GM12878 (cell line): ENCODE results near the gene ZMIZ1. TPM values are rescaled to one million over a fixed set of nuclear protein-coding genes. Genes with fewer than 3 reads are reported as not detected.

Source experiments
- ATAC-seq: fragments of 200-7000 bp; cut with Tn5 transposase; 3 replicates; pipeline ENCODE4 v1.9.1; 2020; ENCODE audit warnings: mild to moderate bottlenecking, moderate library complexity
- BruUV-seq: library from RNA; stranded (reverse); fragments of 400-500 nt; replicated peaks from 2 replicates; lab custom pipeline; 2021; lab: Mats Ljungman, UMichigan
- CTCF ChIA-PET: fragments of 300-600 bp; sonication (Branson Sonifier 250); formaldehyde crosslinking; extraction: SDS; loops from one replicate; lab custom pipeline; 2021; ENCODE audit warnings: inconsistent platforms; lab: Yijun Ruan, JAX
- POLR2A ChIA-PET: fragments of 350-600 bp; formaldehyde crosslinking; extraction: SDS; loops from one replicate; lab custom pipeline; 2021; ENCODE audit warnings: inconsistent platforms; lab: Charles Lee
- RAD21 ChIA-PET: fragments of 300-600 bp; sonication (Branson Sonifier 250); formaldehyde crosslinking; loops from one replicate; lab custom pipeline; 2023; ENCODE audit warnings: antibody characterized with exemption; ENCODE audit not compliant: unreplicated experiment; lab: Charles Lee
- SMC1A ChIA-PET: fragments of 300-600 bp; sonication (Branson Sonifier 250); formaldehyde crosslinking; loops from one replicate; lab custom pipeline; 2023; ENCODE audit not compliant: unreplicated experiment, uncharacterized antibody; lab: Charles Lee
- DNase-seq: peaks from one replicate; pipeline ENCODE4 v3.0.0-alpha.2; 2011; ENCODE audit warnings: low read depth, low spot score
- FAIRE-seq: peaks from 3 replicates; lab custom pipeline; 2011; peaks lifted over from hg19 to GRCh38; lab: Jason Lieb, UNC
- H2AFZ ChIP-seq: 2 replicates; pipeline ENCODE4 v1.6.0; 2011; ENCODE audit warnings: low read depth, low read length, control low read depth; ENCODE audit not compliant: control insufficient read depth
- H3K27ac ChIP-seq: 2 replicates; pipeline ENCODE4 v1.5.1; 2011; ENCODE audit warnings: control low read depth; ENCODE audit not compliant: control insufficient read depth, insufficient read depth
- H3K27me3 ChIP-seq, 2 experiments: replicated peaks in 1 of 2; 2 replicates each; pipeline versions ENCODE4 v1.6.0 to v1.6.1; 2011; ENCODE audit warnings: low read length in 1 of 2; ENCODE audit not compliant: control insufficient read depth in 2 of 2, insufficient read depth in 2 of 2
- H3K36me3 ChIP-seq, 2 experiments: 2 replicates each; pipeline ENCODE4 v1.5.1; 2011; ENCODE audit warnings: low read length in 1 of 2; ENCODE audit not compliant: control insufficient read depth in 2 of 2, insufficient read depth in 2 of 2
- H3K4me1 ChIP-seq: 2 replicates; pipeline ENCODE4 v1.6.1; 2011; ENCODE audit warnings: mild to moderate bottlenecking, low read length, moderate library complexity, mixed read lengths; ENCODE audit not compliant: control insufficient read depth, insufficient read depth
- H3K4me2 ChIP-seq: 2 replicates; pipeline ENCODE4 v1.6.0; 2011; ENCODE audit warnings: control low read depth; ENCODE audit not compliant: control insufficient read depth, insufficient read depth
- H3K4me3 ChIP-seq: fragments of 200-600 bp; sonication (generic); 2 replicates; pipeline ENCODE4 v1.5.1; 2016
- H3K79me2 ChIP-seq: 2 replicates; pipeline ENCODE4 v1.6.0; 2011; ENCODE audit warnings: low read length; ENCODE audit not compliant: control insufficient read depth, insufficient read depth
- H3K9ac ChIP-seq: 2 replicates; pipeline ENCODE4 v1.8.0; 2011; ENCODE audit warnings: low read length, control low read depth, mixed read lengths; ENCODE audit not compliant: control insufficient read depth, insufficient read depth
- H3K9me3 ChIP-seq: replicated peaks from 3 replicates; pipeline ENCODE4 v1.5.1; 2011; ENCODE audit warnings: mild to moderate bottlenecking, low read length; ENCODE audit not compliant: control insufficient read depth, insufficient read depth
- H4K20me1 ChIP-seq: 2 replicates; pipeline ENCODE4 v1.6.0; 2011; ENCODE audit not compliant: control insufficient read depth, insufficient read depth
- ASH2L ChIP-seq: fragments of 300-600, 200-600 bp; sonication (generic); IDR thresholded peaks from 2 replicates; pipeline ENCODE4 v1.6.1; 2017; ENCODE audit warnings: low read depth, mild to moderate bottlenecking, borderline replicate concordance
- IRF4 ChIP-seq: IDR thresholded peaks from 2 replicates; pipeline ENCODE4 v1.6.1; 2011; ENCODE audit warnings: low read depth, low read length
- KDM1A ChIP-seq: fragments of 200-600 bp; sonication (generic); IDR thresholded peaks from 2 replicates; pipeline ENCODE4 v1.6.1; 2016; ENCODE audit warnings: borderline replicate concordance
- STAT1 ChIP-seq: fragments of 450-650 bp; conservative IDR thresholded peaks from 2 replicates; pipeline ENCODE4 v1.6.1; 2014; ENCODE audit warnings: antibody characterized with exemption, mild to moderate bottlenecking
- TCF7 ChIP-seq: IDR thresholded peaks from 2 replicates; pipeline ENCODE4 v1.6.1; 2014; ENCODE audit warnings: antibody characterized with exemption, borderline replicate concordance
- YBX1 ChIP-seq: fragments of 450-650 bp; IDR thresholded peaks from 2 replicates; pipeline ENCODE4 v1.6.1; 2016; ENCODE audit warnings: antibody characterized with exemption
- WGBS: methylation state at CpG from one replicate; pipeline ENCODE4 v1.1.6; 2016; ENCODE audit warnings: low lambda C conversion rate; ENCODE audit not compliant: insufficient replicate concordance, insufficient coverage; ENCODE audit errors: missing lambda C conversion rate; 5-methylcytosine and 5-hydroxymethylcytosine counted together
- in situ Hi-C: fragments of 300-500 bp; cut with MboI; formaldehyde crosslinking; loops from 9 replicates; pipeline ENCODE4 v1.14.3; 2018; ENCODE audit warnings: mixed read lengths
- intact Hi-C: fragments of 100-400 bp; cut with micrococcal nuclease; formaldehyde crosslinking; loops from one replicate; pipeline ENCODE4 v1.14.2; 2022; ENCODE audit not compliant: unreplicated experiment
- polyA plus RNA-seq, 11 experiments: library from polyadenylated mRNA; depleted of rRNA in 4 of 11; unstranded in 6 of 11; stranded (reverse) in 5 of 11; fragments of >200 nt; fragmentation: Nextera tagmentation in 4 of 11; fragmentation: Illumina TruSeq in 1 of 11; extraction: Ambion mirVana in 4 of 11; extraction: Trizol in 1 of 11; gene quantifications; 1 replicate in 1 of 11; 2 replicates in 10 of 11; pipeline versions ENCODE4 v1.2.1 to v1.2.3, GENCODE V29; 2011 to 2016; ENCODE audit warnings: inconsistent platforms in 2 of 11, missing spikeins in 2 of 11, low read depth in 1 of 11
- total RNA-seq, 4 experiments: library from RNA; depleted of rRNA in 3 of 4; stranded (reverse); fragments of >200 nt in 3 of 4; fragmentation: Illumina TruSeq in 1 of 4; extraction: Trizol in 1 of 4; gene quantifications; 2 replicates each; pipeline versions ENCODE4 v1.2.1 to v1.2.3, GENCODE V29; 2013 to 2021
- TF ChIP-seq, protein P1 (sequence below): fragments of 450-650 bp; IDR thresholded peaks from 2 replicates; pipeline ENCODE4 v1.6.1; 2017; ENCODE audit warnings: mild to moderate bottlenecking, moderate library complexity
- TF ChIP-seq, protein P2 (sequence below): IDR thresholded peaks from 2 replicates; pipeline ENCODE4 v1.6.1; 2012; ENCODE audit warnings: mild to moderate bottlenecking, low read depth, low read length
- TF ChIP-seq, protein P3 (sequence below): fragments of 450-650 bp; IDR thresholded peaks from 2 replicates; pipeline ENCODE4 v1.6.1; 2017; ENCODE audit warnings: mild to moderate bottlenecking, low read depth, inconsistent platforms; ENCODE audit not compliant: poor library complexity, severe bottlenecking

The ZMIZ1 gene
- total and polyA plus RNA-seq, 10 of the 15 experiments (the other 5 are each of a cell fraction or from before 2014, with no cell fraction given) = 3.1 to 82.3 (median 14.9) TPM

DNA sequence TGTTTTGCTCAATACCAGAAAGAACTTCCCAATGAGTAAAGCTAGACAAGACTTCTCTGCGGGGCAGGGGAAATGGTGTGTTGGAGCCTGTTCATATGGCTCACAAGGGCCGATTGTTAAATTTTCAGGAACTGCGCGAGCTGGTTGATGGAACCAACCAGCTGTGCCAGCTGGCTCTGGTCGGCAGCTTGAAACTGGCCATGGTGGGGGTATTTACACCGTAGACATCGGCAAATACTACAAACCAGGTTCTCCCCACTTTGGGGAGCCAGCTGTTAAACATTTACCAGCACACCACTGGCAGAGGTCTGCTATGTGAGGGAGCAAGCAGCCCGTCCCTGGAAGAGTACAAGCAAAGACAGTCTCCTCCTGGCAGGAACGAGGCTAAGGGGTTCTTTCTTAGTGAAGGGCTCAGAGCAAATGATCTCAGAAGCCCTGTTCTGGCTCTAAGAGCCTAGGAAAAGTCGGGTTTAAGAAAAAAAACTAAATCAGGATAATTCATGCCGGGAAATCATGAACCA is 8.8 kb upstream of the ZMIZ1 start (continued):
- TF ChIP-seq, protein P1, sequence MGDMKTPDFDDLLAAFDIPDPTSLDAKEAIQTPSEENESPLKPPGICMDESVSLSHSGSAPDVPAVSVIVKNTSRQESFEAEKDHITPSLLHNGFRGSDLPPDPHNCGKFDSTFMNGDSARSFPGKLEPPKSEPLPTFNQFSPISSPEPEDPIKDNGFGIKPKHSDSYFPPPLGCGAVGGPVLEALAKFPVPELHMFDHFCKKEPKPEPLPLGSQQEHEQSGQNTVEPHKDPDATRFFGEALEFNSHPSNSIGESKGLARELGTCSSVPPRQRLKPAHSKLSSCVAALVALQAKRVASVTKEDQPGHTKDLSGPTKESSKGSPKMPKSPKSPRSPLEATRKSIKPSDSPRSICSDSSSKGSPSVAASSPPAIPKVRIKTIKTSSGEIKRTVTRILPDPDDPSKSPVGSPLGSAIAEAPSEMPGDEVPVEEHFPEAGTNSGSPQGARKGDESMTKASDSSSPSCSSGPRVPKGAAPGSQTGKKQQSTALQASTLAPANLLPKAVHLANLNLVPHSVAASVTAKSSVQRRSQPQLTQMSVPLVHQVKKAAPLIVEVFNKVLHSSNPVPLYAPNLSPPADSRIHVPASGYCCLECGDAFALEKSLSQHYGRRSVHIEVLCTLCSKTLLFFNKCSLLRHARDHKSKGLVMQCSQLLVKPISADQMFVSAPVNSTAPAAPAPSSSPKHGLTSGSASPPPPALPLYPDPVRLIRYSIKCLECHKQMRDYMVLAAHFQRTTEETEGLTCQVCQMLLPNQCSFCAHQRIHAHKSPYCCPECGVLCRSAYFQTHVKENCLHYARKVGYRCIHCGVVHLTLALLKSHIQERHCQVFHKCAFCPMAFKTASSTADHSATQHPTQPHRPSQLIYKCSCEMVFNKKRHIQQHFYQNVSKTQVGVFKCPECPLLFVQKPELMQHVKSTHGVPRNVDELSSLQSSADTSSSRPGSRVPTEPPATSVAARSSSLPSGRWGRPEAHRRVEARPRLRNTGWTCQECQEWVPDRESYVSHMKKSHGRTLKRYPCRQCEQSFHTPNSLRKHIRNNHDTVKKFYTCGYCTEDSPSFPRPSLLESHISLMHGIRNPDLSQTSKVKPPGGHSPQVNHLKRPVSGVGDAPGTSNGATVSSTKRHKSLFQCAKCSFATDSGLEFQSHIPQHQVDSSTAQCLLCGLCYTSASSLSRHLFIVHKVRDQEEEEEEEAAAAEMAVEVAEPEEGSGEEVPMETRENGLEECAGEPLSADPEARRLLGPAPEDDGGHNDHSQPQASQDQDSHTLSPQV = no peak
- TF ChIP-seq STAT1 (no peak), ASH2L (no peak), IRF4 (no peak)

DNA sequence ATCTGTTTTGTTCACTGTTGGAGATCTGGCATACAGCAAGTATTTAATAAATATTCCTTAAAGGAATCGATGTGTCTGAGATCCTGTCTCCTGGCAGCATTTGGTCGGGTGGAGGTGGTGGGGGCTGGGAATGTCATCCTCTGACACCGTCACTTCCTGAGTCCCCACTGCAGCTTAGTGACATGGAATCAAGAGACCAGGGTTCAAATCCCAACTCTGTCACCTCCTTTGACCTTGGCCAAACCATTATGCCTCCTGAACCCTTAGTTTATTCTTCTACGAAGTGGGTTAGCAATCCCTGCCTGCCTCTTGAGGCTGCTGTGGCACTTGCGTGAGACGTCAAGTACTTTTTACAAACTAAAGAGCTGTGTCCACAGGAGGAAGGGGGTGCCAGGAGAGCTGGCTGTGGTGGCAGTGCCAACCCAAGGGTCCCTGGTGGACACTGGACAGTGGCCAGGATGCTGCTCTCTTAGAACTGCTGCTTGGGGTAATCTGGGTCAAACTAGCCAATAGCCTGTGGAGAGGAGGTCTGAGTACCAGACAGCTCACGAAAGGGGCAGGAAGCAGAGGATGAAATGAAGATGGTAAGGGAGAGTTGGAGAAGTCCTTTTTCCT is 8.0 kb upstream of the ZMIZ1 start:
- H3K79me2 ChIP-seq = no peaks in the 10 kb centered on the region
- no peak overlapping the region for H2AFZ ChIP-seq
- no TSS peak for BruUV-seq
- no peak overlapping the region for H3K9ac ChIP-seq
- FAIRE-seq (no peak), DNase-seq (no peak), ATAC-seq (no peak)
- H3K27ac ChIP-seq = no peak overlapping the region
- H4K20me1 ChIP-seq = no peaks in the 10 kb centered on the region
- H3K4me3 ChIP-seq = no peak overlapping the region
- POLR2A ChIA-PET = no interaction called here
- H3K9me3 ChIP-seq = no peaks in the 10 kb centered on the region
- CTCF ChIA-PET = interaction anchor here (0.8 kb wide), 1 partner anchor 201 kb away, joined by 3 read pairs; no protein-coding TSS in a partner anchor
- WGBS = 17% methylated on average over 7 of the region's 7 CpGs
- in situ Hi-C loops = no loop called here
- intact Hi-C loops = no loop called here
- no peaks in the 10 kb centered on the region for H3K4me1 ChIP-seq
- H3K27me3 ChIP-seq = peaks cover 0 to 3% of the 10 kb centered on the region in 2 experiments; a peak in 2 of 4 replicates
- H3K4me2 ChIP-seq = no peak overlapping the region
- SMC1A ChIA-PET = no interaction called here
- RAD21 ChIA-PET = no interaction called here
- H3K36me3 ChIP-seq = no peaks in the 10 kb centered on the region
- TF ChIP-seq, protein P2, sequence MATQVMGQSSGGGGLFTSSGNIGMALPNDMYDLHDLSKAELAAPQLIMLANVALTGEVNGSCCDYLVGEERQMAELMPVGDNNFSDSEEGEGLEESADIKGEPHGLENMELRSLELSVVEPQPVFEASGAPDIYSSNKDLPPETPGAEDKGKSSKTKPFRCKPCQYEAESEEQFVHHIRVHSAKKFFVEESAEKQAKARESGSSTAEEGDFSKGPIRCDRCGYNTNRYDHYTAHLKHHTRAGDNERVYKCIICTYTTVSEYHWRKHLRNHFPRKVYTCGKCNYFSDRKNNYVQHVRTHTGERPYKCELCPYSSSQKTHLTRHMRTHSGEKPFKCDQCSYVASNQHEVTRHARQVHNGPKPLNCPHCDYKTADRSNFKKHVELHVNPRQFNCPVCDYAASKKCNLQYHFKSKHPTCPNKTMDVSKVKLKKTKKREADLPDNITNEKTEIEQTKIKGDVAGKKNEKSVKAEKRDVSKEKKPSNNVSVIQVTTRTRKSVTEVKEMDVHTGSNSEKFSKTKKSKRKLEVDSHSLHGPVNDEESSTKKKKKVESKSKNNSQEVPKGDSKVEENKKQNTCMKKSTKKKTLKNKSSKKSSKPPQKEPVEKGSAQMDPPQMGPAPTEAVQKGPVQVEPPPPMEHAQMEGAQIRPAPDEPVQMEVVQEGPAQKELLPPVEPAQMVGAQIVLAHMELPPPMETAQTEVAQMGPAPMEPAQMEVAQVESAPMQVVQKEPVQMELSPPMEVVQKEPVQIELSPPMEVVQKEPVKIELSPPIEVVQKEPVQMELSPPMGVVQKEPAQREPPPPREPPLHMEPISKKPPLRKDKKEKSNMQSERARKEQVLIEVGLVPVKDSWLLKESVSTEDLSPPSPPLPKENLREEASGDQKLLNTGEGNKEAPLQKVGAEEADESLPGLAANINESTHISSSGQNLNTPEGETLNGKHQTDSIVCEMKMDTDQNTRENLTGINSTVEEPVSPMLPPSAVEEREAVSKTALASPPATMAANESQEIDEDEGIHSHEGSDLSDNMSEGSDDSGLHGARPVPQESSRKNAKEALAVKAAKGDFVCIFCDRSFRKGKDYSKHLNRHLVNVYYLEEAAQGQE = no peak
- TF ChIP-seq, protein P3, sequence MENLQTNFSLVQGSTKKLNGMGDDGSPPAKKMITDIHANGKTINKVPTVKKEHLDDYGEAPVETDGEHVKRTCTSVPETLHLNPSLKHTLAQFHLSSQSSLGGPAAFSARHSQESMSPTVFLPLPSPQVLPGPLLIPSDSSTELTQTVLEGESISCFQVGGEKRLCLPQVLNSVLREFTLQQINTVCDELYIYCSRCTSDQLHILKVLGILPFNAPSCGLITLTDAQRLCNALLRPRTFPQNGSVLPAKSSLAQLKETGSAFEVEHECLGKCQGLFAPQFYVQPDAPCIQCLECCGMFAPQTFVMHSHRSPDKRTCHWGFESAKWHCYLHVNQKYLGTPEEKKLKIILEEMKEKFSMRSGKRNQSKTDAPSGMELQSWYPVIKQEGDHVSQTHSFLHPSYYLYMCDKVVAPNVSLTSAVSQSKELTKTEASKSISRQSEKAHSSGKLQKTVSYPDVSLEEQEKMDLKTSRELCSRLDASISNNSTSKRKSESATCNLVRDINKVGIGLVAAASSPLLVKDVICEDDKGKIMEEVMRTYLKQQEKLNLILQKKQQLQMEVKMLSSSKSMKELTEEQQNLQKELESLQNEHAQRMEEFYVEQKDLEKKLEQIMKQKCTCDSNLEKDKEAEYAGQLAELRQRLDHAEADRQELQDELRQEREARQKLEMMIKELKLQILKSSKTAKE = no peak
- TF ChIP-seq YBX1 = no peak
- no peak for TF ChIP-seq TCF7
- no peak for TF ChIP-seq KDM1A
